Measurements from ENCODE around the gene ZNF304. TPM values are rescaled to one million over a fixed set of nuclear protein-coding genes. Genes with fewer than 3 reads are reported as not detected.

The ZNF304 gene
- total RNA-seq, 1 experiment from 2014 or later: 11.1 TPM

DNA sequence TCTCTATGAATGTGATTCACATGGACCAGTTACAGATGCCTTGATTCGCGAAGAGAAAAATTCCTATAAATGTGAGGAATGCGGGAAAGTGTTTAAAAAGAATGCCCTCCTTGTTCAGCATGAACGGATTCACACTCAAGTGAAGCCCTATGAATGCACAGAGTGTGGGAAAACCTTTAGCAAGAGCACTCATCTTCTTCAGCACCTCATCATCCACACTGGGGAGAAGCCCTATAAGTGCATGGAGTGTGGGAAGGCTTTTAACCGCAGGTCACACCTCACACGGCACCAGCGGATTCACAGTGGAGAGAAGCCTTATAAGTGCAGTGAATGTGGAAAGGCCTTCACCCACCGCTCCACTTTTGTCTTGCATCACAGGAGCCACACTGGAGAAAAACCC is 23.1 kb upstream of the ZNF304 start:
- H3K4me3 ChIP-seq: no peak overlapping the region
- H3K9me3 ChIP-seq (replicated peaks): no peaks in the 10 kb centered on the region
- H3K4me1 ChIP-seq (replicated peaks): no peaks in the 10 kb centered on the region
- H3K36me3 ChIP-seq: peaks cover 69% of the 10 kb centered on the region
- no peak for DNase-seq (ENCODE audit: low read depth in 1 of 2, low spot score in 2 of 2)
- H3K27ac ChIP-seq: no peak overlapping the region
- no peaks in the 10 kb centered on the region for H3K27me3 ChIP-seq (replicated peaks)

DNA sequence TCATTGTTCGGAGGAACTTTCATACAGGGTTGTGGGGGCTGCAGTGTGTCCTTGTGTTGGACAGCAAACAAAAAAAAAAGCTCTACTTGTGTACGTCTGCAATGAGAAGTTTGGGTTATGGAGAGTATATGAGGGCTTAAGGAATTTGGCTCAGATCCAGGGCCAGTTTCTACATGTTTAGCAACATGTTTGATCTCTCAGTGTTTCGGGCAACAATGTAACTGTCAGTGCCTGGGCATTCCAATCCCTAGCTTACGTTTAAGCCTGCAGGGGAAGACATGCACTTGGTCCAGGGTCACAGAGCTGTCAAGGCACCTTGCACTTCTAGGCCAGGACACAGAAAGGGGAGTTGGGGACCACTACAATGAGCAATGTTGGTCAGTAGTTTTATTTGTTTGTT is 16.9 kb upstream of the ZNF304 start:
- Histone ChIP-seq H3K27me3 (replicated peaks) (no peaks in the 10 kb centered on the region), H3K27ac (no peak overlapping the region), H3K36me3 (peaks cover 16% of the 10 kb centered on the region), H3K4me3 (no peak overlapping the region), H3K9me3 (replicated peaks) (no peaks in the 10 kb centered on the region), H3K4me1 (replicated peaks) (no peaks in the 10 kb centered on the region)
- no peak for DNase-seq (ENCODE audit: low read depth in 1 of 2, low spot score in 2 of 2)

DNA sequence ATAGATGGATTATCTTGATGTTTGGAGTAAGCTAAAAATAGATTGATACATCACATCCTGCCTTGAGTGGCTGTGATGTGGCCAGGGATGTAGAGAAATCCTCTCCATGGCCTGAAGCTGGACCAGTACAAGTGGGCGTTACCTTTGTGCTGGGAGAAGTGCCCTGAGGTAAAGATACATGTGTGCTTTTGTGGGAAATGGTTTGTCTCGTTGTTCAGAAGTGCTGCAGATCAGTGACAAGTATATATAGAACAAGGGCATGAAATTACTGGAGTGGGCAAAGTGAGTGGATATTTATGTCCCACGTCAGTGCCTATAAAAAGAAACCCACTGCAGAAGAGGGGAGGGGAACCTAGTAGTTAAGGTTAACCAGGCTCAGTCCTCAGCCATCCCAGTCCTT is 12.2 kb upstream of the ZNF304 start:
- no peaks in the 10 kb centered on the region for H3K4me1 ChIP-seq (replicated peaks)
- H3K27ac ChIP-seq: no peak overlapping the region
- H3K9me3 ChIP-seq (replicated peaks): no peaks in the 10 kb centered on the region
- DNase-seq (ENCODE audit: low read depth in 1 of 2, low spot score in 2 of 2): no peak
- H3K27me3 ChIP-seq (replicated peaks): 0 out of 2 replicates have a peak, but pooled peaks cover 2% of the 10 kb centered on the region
- no peak overlapping the region for H3K4me3 ChIP-seq
- no peaks in the 10 kb centered on the region for H3K36me3 ChIP-seq

DNA sequence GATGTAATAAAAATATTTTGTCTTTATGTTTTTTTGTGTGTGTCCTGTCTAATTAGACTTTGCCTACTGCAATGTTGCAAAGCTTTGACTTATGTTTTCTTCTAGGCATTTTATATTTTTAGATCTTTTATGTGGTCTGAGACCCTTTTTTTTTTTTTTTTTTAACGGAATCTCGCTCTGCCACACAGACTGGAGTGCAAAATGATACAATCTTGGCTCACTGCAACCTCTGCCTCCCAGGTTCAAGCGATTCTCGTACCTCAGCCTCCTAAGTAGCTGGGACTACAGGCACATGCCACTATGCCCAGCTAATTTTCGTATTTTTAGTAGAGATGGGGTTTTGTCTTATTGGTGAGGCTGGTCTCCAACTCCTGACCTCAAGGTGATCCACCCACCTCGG is 8.5 kb upstream of the ZNF304 start:
- Histone ChIP-seq H3K36me3 (no peaks in the 10 kb centered on the region), H3K4me3 (no peak overlapping the region), H3K9me3 (replicated peaks) (no peaks in the 10 kb centered on the region), H3K27ac (no peak overlapping the region), H3K27me3 (replicated peaks) (0 out of 2 replicates have a peak, but pooled peaks cover 3% of the 10 kb centered on the region), H3K4me1 (replicated peaks) (no peaks in the 10 kb centered on the region)
- no peak for DNase-seq (ENCODE audit: low read depth in 1 of 2, low spot score in 2 of 2)

DNA sequence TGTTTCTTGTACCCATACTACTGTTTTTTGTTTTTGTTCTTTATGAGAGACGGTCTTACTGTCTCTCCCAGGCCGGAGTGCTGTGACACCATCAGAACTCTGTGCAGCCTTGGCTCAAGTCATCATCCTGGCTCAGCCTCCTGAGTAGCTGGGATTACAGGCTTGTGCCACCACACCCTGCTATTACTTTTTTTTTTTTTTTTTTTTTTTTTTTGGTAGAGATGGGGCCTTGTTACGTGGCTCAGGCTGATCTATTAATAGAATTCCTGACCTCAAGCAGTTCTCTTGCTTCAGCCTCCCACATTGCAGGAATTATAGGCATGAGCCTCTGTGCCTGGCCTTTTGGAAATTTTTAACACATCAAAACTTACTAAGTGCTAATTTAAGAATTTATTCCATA is 2.9 kb upstream of the ZNF304 start:
- no peaks in the 10 kb centered on the region; the same call in 1 of the 2 replicates for H3K9me3 ChIP-seq (replicated peaks)
- H3K4me1 ChIP-seq (replicated peaks): peaks cover 12% of the 10 kb centered on the region
- no peak for DNase-seq (ENCODE audit: low read depth in 1 of 2, low spot score in 2 of 2)
- H3K4me3 ChIP-seq: no peak overlapping the region
- peaks cover 18% of the 10 kb centered on the region for H3K36me3 ChIP-seq
- H3K27ac ChIP-seq: no peak overlapping the region
- 0 out of 2 replicates have a peak, but pooled peaks cover 3% of the 10 kb centered on the region for H3K27me3 ChIP-seq (replicated peaks)

DNA sequence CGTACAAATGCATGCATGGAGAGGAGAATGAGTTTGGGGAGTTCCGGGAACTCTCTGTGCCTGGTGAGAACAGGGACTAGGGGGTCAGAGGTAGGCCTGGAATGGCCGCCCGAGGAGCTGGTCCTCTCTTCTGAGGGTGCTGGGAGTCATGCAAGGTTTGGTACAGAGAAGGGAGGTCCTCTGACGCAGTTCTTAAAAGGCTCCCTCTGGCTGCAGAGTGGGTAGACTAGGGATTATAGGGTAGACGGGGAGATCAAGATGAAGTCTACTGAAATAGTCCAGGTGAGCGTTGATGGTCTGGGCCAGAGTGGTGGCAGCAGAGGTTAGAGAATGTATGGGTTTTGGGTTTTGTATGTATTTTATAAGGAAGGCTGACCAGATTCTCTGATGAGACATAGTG is 796 bp downstream of the ZNF304 start:
- Histone ChIP-seq H3K4me3 (peak overlapping the region; percentile 73), H3K27ac (no peak overlapping the region), H3K36me3 (peaks cover 54% of the 10 kb centered on the region), H3K9me3 (replicated peaks) (peaks cover 4% of the 10 kb centered on the region; the same call in 1 of the 2 replicates), H3K4me1 (replicated peaks) (peaks cover 12% of the 10 kb centered on the region), H3K27me3 (replicated peaks) (no peaks in the 10 kb centered on the region)
- DNase-seq (ENCODE audit: low read depth in 1 of 2, low spot score in 2 of 2): peak in 1 of 2 experiments; percentile 2

DNA sequence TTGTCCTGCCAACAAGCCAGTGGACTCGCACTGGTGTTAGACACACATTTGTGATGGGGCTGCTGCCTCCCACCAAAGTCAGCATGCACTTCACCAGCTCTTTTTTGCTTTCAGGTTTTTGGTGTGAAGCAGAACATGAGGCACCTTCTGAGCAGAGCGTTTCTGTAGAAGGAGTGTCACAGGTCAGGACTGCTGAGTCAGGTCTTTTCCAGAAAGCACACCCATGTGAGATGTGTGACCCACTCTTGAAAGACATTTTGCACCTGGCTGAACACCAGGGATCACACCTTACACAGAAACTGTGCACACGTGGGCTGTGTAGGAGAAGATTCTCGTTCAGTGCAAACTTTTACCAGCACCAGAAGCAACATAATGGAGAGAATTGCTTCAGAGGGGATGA is 4.8 kb downstream of the ZNF304 start:
- no peak overlapping the region for H3K4me3 ChIP-seq
- H3K36me3 ChIP-seq: peaks cover 83% of the 10 kb centered on the region
- H3K4me1 ChIP-seq (replicated peaks): peaks cover 7% of the 10 kb centered on the region
- no peak overlapping the region for H3K27ac ChIP-seq
- H3K27me3 ChIP-seq (replicated peaks): no peaks in the 10 kb centered on the region
- no peak for DNase-seq (ENCODE audit: low read depth in 1 of 2, low spot score in 2 of 2)
- 0 out of 2 replicates have a peak, but pooled peaks cover 4% of the 10 kb centered on the region for H3K9me3 ChIP-seq (replicated peaks)

DNA sequence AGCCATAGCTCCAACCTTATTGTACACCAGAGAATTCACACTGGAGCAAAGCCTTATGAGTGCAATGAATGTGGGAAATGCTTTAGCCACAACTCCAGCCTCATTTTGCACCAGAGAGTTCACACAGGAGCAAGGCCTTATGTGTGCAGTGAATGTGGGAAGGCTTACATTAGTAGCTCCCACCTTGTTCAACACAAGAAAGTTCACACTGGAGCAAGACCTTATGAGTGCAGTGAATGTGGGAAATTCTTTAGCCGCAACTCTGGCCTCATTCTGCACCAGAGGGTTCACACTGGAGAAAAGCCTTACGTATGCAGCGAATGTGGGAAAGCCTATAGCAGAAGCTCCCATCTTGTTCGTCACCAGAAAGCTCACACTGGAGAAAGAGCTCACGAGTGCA is 6.3 kb downstream of the ZNF304 start:
- Histone ChIP-seq H3K36me3 (peaks cover 73% of the 10 kb centered on the region), H3K4me3 (no peak overlapping the region), H3K27me3 (replicated peaks) (no peaks in the 10 kb centered on the region), H3K27ac (no peak overlapping the region), H3K9me3 (replicated peaks) (0 out of 2 replicates have a peak, but pooled peaks cover 4% of the 10 kb centered on the region), H3K4me1 (replicated peaks) (peaks cover under 1% of the 10 kb centered on the region)
- DNase-seq (ENCODE audit: low read depth in 1 of 2, low spot score in 2 of 2): no peak

DNA sequence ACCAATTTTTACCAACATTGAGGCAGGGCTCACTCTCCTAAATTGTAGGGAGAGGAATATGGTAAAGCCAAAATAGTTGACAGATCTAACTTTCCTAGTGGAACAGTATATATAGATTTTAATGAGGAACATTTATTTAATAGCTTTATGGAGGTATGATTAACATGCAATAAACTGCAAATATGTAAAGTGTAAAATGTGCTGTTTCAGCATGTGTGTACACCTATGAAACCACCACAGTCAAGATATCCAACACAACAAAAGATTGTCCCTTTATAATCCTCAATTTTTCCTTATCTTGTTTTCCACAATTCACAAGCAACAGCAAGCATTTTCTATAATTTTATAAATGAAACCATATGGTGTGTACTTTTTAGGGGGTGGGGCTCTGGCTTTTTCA is 8.2 kb downstream of the ZNF304 start:
- Histone ChIP-seq H3K36me3 (peaks cover 55% of the 10 kb centered on the region), H3K4me1 (replicated peaks) (peaks cover 9% of the 10 kb centered on the region), H3K27ac (no peak overlapping the region), H3K4me3 (no peak overlapping the region), H3K27me3 (replicated peaks) (no peaks in the 10 kb centered on the region), H3K9me3 (replicated peaks) (0 out of 2 replicates have a peak, but pooled peaks cover 4% of the 10 kb centered on the region)
- no peak for DNase-seq (ENCODE audit: low read depth in 1 of 2, low spot score in 2 of 2)

DNA sequence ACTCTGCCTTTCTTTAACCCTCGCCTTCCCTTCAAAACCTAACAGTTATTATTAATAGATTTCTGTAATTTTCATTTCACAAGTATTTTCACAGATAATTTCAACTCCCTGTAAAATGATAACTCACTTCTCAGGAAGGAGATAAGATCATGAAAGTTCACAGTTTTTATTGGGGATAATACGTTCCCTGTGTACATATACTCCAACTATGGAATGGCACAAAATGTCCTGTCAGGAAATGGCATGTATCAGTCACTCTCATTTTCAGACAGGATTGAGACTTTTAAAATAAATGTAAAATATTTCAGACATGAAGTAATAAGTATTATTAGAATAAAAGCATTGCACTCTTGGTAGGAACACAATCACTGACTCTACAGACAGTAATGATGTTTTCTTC is 11.3 kb downstream of the ZNF304 start:
- no peaks in the 10 kb centered on the region for H3K9me3 ChIP-seq (replicated peaks)

DNA sequence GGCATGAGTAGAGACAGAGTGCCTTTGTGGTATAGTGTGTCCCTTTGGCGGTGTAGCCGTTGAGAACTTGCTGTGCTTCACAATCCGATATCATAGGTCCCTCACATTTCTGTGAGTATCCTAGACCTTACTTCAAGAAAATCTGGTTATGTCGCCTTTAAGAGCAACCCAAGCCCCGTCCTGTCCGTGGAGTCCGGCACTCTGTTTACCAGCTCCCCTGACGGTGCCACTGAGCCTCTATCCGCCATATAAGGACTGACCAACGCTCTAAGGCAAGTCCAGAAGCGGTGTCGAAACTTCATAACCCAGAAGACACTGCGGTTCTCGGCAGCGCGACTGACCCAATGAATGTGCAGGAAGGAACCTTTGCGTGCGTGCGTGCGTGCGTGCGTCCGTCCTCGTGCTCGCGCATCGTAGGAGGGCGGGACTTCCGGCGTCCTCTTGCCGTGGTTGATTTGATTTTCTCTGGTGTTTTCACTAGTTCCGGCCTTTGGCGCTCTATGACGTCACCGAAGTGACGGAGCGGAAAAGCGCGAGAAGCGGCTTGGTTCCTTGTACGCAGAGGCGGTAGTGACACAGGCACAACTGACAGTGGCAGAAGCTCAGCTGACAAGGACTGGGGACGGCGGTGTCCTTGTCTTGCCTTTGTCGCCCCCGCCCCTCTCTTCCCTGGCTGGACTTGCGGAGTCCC is 12.1 kb downstream of the ZNF304 start, which contains the start of the genes TRAPPC2B and ZNF547:
TSS of gene TRAPPC2B (plus strand) at position 555 of the 691 bp plus-strand sequence. CDS start 1,283 bp downstream, outside the sequence.
TSS of gene ZNF547 (plus strand) at position 555 of the 691 bp plus-strand sequence. CDS start 5,005 bp downstream, outside the sequence.
- peak; percentile 98 to 99 for DNase-seq (ENCODE audit: low read depth in 1 of 2, low spot score in 2 of 2)
- Histone ChIP-seq H3K27me3 (replicated peaks) (no peaks in the 10 kb centered on the region), H3K4me1 (replicated peaks) (peaks cover 9% of the 10 kb centered on the region), H3K9me3 (replicated peaks) (no peaks in the 10 kb centered on the region), H3K27ac (peak within 1 kb of the TSS; percentile 60), H3K4me3 (peak within 1 kb of the TSS; percentile 47), H3K36me3 (peaks cover 25% of the 10 kb centered on the region)

More for the DNA sequence above, 11.3 kb downstream of the ZNF304 start:
- Histone ChIP-seq H3K4me1 (replicated peaks) (peaks cover 9% of the 10 kb centered on the region), H3K36me3 (peaks cover 32% of the 10 kb centered on the region), H3K27ac (peak overlapping the region; percentile 28; the same call in 1 of the 2 replicates), H3K27me3 (replicated peaks) (no peaks in the 10 kb centered on the region), H3K4me3 (peak overlapping the region; percentile 47)
- DNase-seq (ENCODE audit: low read depth in 1 of 2, low spot score in 2 of 2): no peak

DNA sequence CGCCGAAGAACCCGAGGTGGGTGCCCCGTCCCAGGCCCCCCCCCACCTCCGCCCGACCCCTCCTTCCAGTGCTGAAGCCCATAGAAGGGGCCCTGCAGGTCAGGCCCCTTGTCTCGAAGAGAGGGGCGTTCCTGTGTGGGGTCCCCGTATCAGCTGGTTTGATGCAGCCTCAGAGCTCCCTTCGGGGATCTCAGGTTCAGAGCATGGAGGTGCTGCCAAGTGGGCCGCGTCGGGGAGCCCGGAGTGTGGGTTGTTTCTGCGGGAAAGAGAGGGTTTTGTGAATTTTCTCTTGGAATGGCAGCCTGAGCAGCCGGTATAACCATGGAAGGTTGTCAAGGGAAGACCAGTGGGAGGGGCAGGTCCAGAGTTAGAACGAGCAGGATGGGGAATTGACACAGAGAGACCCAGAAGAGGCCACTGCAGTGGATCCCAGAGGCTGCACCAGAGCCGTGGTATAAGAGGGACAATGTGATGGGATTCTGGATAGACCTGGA is 12.7 kb downstream of the ZNF304 start:
- H3K27ac ChIP-seq: peak overlapping the region; percentile 60
- peak in 1 of 2 experiments; percentile 16 for DNase-seq (ENCODE audit: low read depth in 1 of 2, low spot score in 2 of 2)
- H3K36me3 ChIP-seq: peaks cover 19% of the 10 kb centered on the region
- peaks cover 9% of the 10 kb centered on the region for H3K4me1 ChIP-seq (replicated peaks)
- H3K9me3 ChIP-seq (replicated peaks): no peaks in the 10 kb centered on the region
- no peaks in the 10 kb centered on the region for H3K27me3 ChIP-seq (replicated peaks)
- peak overlapping the region; percentile 47 for H3K4me3 ChIP-seq

DNA sequence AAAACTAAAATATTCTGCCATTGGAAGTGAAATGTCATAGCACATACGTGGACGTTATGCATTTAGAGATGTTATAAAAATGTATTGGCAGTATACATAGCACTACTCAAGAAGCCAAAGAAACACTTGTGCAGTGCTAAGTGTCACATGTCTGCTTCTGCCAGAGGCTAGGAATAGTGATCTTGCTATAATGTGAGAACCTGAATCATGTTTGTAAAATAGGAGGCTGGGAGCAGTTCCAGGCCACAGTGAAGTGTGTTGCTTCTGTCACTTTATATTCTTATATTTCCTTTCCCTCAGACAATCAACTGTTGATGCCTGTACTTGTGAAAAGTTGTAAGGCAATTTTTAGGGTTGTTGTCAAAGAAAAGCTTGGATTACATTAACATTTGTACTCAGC is 15.7 kb downstream of the ZNF304 start:
- Histone ChIP-seq H3K4me1 (replicated peaks) (peaks cover 9% of the 10 kb centered on the region), H3K27ac (no peak overlapping the region), H3K27me3 (replicated peaks) (no peaks in the 10 kb centered on the region), H3K36me3 (peaks cover 9% of the 10 kb centered on the region), H3K9me3 (replicated peaks) (no peaks in the 10 kb centered on the region), H3K4me3 (no peak overlapping the region)
- no peak for DNase-seq (ENCODE audit: low read depth in 1 of 2, low spot score in 2 of 2)

DNA sequence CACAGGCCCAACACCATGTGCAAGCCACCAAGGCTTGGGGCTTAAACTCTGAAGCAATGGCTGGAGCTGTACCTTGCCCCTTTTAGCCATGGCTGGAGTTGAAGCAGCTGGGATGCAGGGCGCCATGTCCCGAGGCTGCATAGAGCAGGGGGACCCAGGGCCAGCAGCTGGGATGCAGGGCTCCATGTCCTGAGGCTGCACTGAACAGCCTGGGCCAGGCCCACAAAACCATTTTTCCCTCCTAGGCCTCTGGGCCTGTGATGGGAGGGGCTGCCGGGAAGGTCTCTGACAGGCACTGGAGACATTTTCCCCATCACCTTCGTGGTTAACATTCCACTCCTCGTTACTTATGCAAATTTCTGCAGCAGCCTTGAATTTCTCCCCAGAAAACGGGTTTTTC is 23.1 kb downstream of the ZNF304 start:
- no peak for DNase-seq (ENCODE audit: low read depth in 1 of 2, low spot score in 2 of 2)
- Histone ChIP-seq H3K36me3 (peaks cover 66% of the 10 kb centered on the region), H3K9me3 (replicated peaks) (peaks cover 26% of the 10 kb centered on the region), H3K27ac (no peak overlapping the region), H3K4me3 (no peak overlapping the region), H3K4me1 (replicated peaks) (no peaks in the 10 kb centered on the region), H3K27me3 (replicated peaks) (no peaks in the 10 kb centered on the region)

Measured in SJSA1 (cell line).